ENCODE data around the gene TMEM81. TPM values are rescaled to one million over a fixed set of nuclear protein-coding genes. Genes with fewer than 3 reads are reported as not detected.

Gene TMEM81
- total RNA-seq, 1 donor from 2014 or later = 5.8 TPM

- TF ChIP-seq CTCF (conservative IDR thresholded peaks at IDR 0.05) = no peak
- Mint-ChIP-seq H3K4me3 (no peak overlapping the region), H3K27ac (no peak overlapping the region), H3K9me3 (no peaks in the 10 kb centered on the region), H3K27me3 (no peaks in the 10 kb centered on the region), H3K4me1 (ENCODE audit: unreplicated experiment) (no peaks in the 10 kb centered on the region), H3K36me3 (peaks cover 19% of the 10 kb centered on the region)
- DNase-seq (ENCODE audit: extremely low spot score, unreplicated experiment) = no peak
These were observed 25.5 kb upstream of the TMEM81 start for GRCh38 chr1:205109711-205110110.

GRCh38 chr1:205109269-205109668, 25.0 kb upstream of the TMEM81 start:
- no peaks in the 10 kb centered on the region for H3K27me3 Mint-ChIP-seq
- H3K9me3 Mint-ChIP-seq = no peaks in the 10 kb centered on the region
- H3K4me1 Mint-ChIP-seq (ENCODE audit: unreplicated experiment) = no peaks in the 10 kb centered on the region
- H3K36me3 Mint-ChIP-seq = peaks cover 20% of the 10 kb centered on the region
- no peak overlapping the region for H3K4me3 Mint-ChIP-seq
- TF ChIP-seq CTCF (conservative IDR thresholded peaks at IDR 0.05) = no peak
- no peak for DNase-seq (ENCODE audit: extremely low spot score, unreplicated experiment)
- H3K27ac Mint-ChIP-seq = no peak overlapping the region

- peaks cover 25% of the 10 kb centered on the region for H3K36me3 Mint-ChIP-seq
- H3K4me3 Mint-ChIP-seq = no peak overlapping the region
- DNase-seq (ENCODE audit: extremely low spot score, unreplicated experiment) = no peak
- no peaks in the 10 kb centered on the region for H3K27me3 Mint-ChIP-seq
- no peaks in the 10 kb centered on the region for H3K9me3 Mint-ChIP-seq
- TF ChIP-seq CTCF (conservative IDR thresholded peaks at IDR 0.05) = no peak
- H3K4me1 Mint-ChIP-seq (ENCODE audit: unreplicated experiment) = no peaks in the 10 kb centered on the region
- no peak overlapping the region for H3K27ac Mint-ChIP-seq
These were observed 24.2 kb upstream of the TMEM81 start for GRCh38 chr1:205108464-205108863.

GRCh38 chr1:205107327-205107726, 23.1 kb upstream of the TMEM81 start:
- TF ChIP-seq CTCF (conservative IDR thresholded peaks at IDR 0.05) = no peak
- no peaks in the 10 kb centered on the region for H3K9me3 Mint-ChIP-seq
- DNase-seq (ENCODE audit: extremely low spot score, unreplicated experiment) = no peak
- H3K27ac Mint-ChIP-seq = no peak overlapping the region
- H3K4me3 Mint-ChIP-seq = no peak overlapping the region
- H3K4me1 Mint-ChIP-seq (ENCODE audit: unreplicated experiment) = no peaks in the 10 kb centered on the region
- H3K27me3 Mint-ChIP-seq = no peaks in the 10 kb centered on the region
- peaks cover 27% of the 10 kb centered on the region for H3K36me3 Mint-ChIP-seq

- no peak overlapping the region for H3K4me3 Mint-ChIP-seq
- no peaks in the 10 kb centered on the region for H3K4me1 Mint-ChIP-seq (ENCODE audit: unreplicated experiment)
- no peaks in the 10 kb centered on the region for H3K27me3 Mint-ChIP-seq
- DNase-seq (ENCODE audit: extremely low spot score, unreplicated experiment) = no peak
- TF ChIP-seq CTCF (conservative IDR thresholded peaks at IDR 0.05) = no peak
- no peak overlapping the region for H3K27ac Mint-ChIP-seq
- peaks cover 41% of the 10 kb centered on the region for H3K36me3 Mint-ChIP-seq
- H3K9me3 Mint-ChIP-seq = no peaks in the 10 kb centered on the region
These were observed 18.1 kb upstream of the TMEM81 start for GRCh38 chr1:205102404-205102803.

GRCh38 chr1:205098242-205098641, 14.0 kb upstream of the TMEM81 start:
- Mint-ChIP-seq H3K27me3 (no peaks in the 10 kb centered on the region), H3K36me3 (peaks cover 44% of the 10 kb centered on the region), H3K4me3 (no peak overlapping the region), H3K9me3 (no peaks in the 10 kb centered on the region), H3K4me1 (ENCODE audit: unreplicated experiment) (no peaks in the 10 kb centered on the region), H3K27ac (no peak overlapping the region)
- TF ChIP-seq CTCF (conservative IDR thresholded peaks at IDR 0.05) = no peak
- no peak for DNase-seq (ENCODE audit: extremely low spot score, unreplicated experiment)

Data from type B pancreatic cell (in vitro differentiated cells).